Measurements from ENCODE around the gene OR5M3. TPM values are rescaled to one million over a fixed set of nuclear protein-coding genes. Genes with fewer than 3 reads are reported as not detected.

The OR5M3 gene
- total and polyA plus RNA-seq, 4 donors = not detected

DNA sequence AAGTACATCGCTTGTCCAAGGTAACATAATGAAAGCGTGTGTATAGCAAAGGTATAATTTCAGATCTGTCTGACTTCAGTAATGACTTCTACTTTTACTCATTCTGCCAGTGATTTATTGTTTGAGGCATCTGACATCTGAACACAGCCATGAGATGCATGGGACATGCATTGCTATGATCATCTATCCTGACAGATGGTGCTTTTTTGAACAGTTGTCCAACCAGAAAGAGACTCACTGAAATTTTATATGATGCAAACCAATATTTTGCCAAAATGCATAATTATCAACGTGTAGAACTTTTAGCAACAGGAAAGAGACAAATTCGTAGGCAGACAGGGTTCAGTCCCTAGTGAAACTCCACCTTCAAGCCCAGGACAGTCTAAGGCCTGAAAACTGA, 19.6 kb downstream of the OR5M3 start:
- no peaks in the 10 kb centered on the region for H3K36me3 ChIP-seq (ENCODE audit: control insufficient read depth in 4 of 4, insufficient read depth in 3 of 4, low read depth in 1 of 4, low read length in 3 of 4)
- no peak overlapping the region for H3K4me3 ChIP-seq (ENCODE audit: low read depth in 1 of 3, low read length in 3 of 3)
- H3K27ac ChIP-seq (ENCODE audit: low read depth in 1 of 2, low read length in 2 of 2) = no peak overlapping the region
- H3K9ac ChIP-seq (ENCODE audit: low read depth in 1 of 2, low read length in 2 of 2) = no peak overlapping the region
- no peaks in the 10 kb centered on the region for H3K9me3 ChIP-seq (ENCODE audit: control insufficient read depth in 4 of 4, low read length in 3 of 4)
- WGBS = 62% methylated on average over 4 of the region's 4 CpGs
- no peaks in the 10 kb centered on the region for H3K4me1 ChIP-seq (ENCODE audit: control insufficient read depth in 4 of 4, insufficient read depth in 4 of 4, low read length in 3 of 4)
- DNase-seq (ENCODE audit: low spot score) = no peak
- H3K27me3 ChIP-seq (ENCODE audit: control insufficient read depth in 4 of 4, insufficient read depth in 4 of 4, low read length in 3 of 4) = no peaks in the 10 kb centered on the region
- no peak for TF ChIP-seq YY1 (IDR thresholded peaks at IDR 0.05)
- TF ChIP-seq RXRA (IDR thresholded peaks at IDR 0.05) = no peak
- TF ChIP-seq, protein P1, sequence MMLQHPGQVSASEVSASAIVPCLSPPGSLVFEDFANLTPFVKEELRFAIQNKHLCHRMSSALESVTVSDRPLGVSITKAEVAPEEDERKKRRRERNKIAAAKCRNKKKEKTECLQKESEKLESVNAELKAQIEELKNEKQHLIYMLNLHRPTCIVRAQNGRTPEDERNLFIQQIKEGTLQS (IDR thresholded peaks at IDR 0.05) = no peak
- TF ChIP-seq CTCF (IDR thresholded peaks at IDR 0.05; ENCODE audit: low read depth, low read length, missing input control) = no peak
- TF ChIP-seq, protein P2, sequence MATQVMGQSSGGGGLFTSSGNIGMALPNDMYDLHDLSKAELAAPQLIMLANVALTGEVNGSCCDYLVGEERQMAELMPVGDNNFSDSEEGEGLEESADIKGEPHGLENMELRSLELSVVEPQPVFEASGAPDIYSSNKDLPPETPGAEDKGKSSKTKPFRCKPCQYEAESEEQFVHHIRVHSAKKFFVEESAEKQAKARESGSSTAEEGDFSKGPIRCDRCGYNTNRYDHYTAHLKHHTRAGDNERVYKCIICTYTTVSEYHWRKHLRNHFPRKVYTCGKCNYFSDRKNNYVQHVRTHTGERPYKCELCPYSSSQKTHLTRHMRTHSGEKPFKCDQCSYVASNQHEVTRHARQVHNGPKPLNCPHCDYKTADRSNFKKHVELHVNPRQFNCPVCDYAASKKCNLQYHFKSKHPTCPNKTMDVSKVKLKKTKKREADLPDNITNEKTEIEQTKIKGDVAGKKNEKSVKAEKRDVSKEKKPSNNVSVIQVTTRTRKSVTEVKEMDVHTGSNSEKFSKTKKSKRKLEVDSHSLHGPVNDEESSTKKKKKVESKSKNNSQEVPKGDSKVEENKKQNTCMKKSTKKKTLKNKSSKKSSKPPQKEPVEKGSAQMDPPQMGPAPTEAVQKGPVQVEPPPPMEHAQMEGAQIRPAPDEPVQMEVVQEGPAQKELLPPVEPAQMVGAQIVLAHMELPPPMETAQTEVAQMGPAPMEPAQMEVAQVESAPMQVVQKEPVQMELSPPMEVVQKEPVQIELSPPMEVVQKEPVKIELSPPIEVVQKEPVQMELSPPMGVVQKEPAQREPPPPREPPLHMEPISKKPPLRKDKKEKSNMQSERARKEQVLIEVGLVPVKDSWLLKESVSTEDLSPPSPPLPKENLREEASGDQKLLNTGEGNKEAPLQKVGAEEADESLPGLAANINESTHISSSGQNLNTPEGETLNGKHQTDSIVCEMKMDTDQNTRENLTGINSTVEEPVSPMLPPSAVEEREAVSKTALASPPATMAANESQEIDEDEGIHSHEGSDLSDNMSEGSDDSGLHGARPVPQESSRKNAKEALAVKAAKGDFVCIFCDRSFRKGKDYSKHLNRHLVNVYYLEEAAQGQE (IDR thresholded peaks at IDR 0.05) = no peak
- TF ChIP-seq GABPA (IDR thresholded peaks at IDR 0.05 in 1 of 2, conservative IDR thresholded peaks at IDR 0.05 in 1 of 2) = no peak
- TF ChIP-seq ZBTB33 (IDR thresholded peaks at IDR 0.05) = no peak
- no peak for TF ChIP-seq NR2F2 (IDR thresholded peaks at IDR 0.05)
- TF ChIP-seq HNF4G (IDR thresholded peaks at IDR 0.05) = no peak
- no peak for TF ChIP-seq MAX (IDR thresholded peaks at IDR 0.05)
- no peak for TF ChIP-seq TAF1 (conservative IDR thresholded peaks at IDR 0.05)
- TF ChIP-seq FOXA1 (IDR thresholded peaks at IDR 0.05) = no peak
- no peak for TF ChIP-seq RAD21 (IDR thresholded peaks at IDR 0.05)
- no peak for TF ChIP-seq HNF4A (conservative IDR thresholded peaks at IDR 0.05)
- TF ChIP-seq FOXA2 (IDR thresholded peaks at IDR 0.05) = no peak

Other genes with a start within 250 kb of the OR5M3 start
- gene OR5T2, start 239.1 kb downstream of the OR5M3 start, total RNA-seq = not detected
- not detected for gene OR5T2, start 239.1 kb downstream of the OR5M3 start, polyA plus RNA-seq
- not detected for gene OR5T3, start 221.1 kb downstream of the OR5M3 start, total RNA-seq
- gene OR5T3, start 221.1 kb downstream of the OR5M3 start, polyA plus RNA-seq = not detected
- not detected for gene OR5T1, start 199.2 kb downstream of the OR5M3 start, total RNA-seq
- not detected for gene OR5T1, start 199.2 kb downstream of the OR5M3 start, polyA plus RNA-seq
- gene OR8H1, start 181.1 kb downstream of the OR5M3 start, total RNA-seq = not detected
- not detected for gene OR8H1, start 181.1 kb downstream of the OR5M3 start, polyA plus RNA-seq
- gene OR8K3, start 158.2 kb downstream of the OR5M3 start, total RNA-seq = not detected
- gene OR8K3, start 158.2 kb downstream of the OR5M3 start, polyA plus RNA-seq = not detected
- not detected for gene OR8K1, start 127.3 kb downstream of the OR5M3 start, total RNA-seq
- gene OR8K1, start 127.3 kb downstream of the OR5M3 start, polyA plus RNA-seq = not detected
- not detected for gene OR8J1, start 119.1 kb downstream of the OR5M3 start, total RNA-seq
- not detected for gene OR8J1, start 119.1 kb downstream of the OR5M3 start, polyA plus RNA-seq
- not detected for gene OR8U1, start 97.7 kb downstream of the OR5M3 start, total RNA-seq
- not detected for gene OR8U1, start 97.7 kb downstream of the OR5M3 start, polyA plus RNA-seq
- gene OR5AL1, start 60.7 kb downstream of the OR5M3 start, total RNA-seq = not detected
- not detected for gene OR5AL1, start 60.7 kb downstream of the OR5M3 start, polyA plus RNA-seq
- gene OR5M8, start 18.0 kb upstream of the OR5M3 start, total RNA-seq = not detected
- gene OR5M8, start 18.0 kb upstream of the OR5M3 start, polyA plus RNA-seq = not detected
- gene OR5M11, start 69.9 kb upstream of the OR5M3 start, total RNA-seq = not detected
- not detected for gene OR5M11, start 69.9 kb upstream of the OR5M3 start, polyA plus RNA-seq
- gene OR5M10, start 104.4 kb upstream of the OR5M3 start, total RNA-seq = not detected
- gene OR5M10, start 104.4 kb upstream of the OR5M3 start, polyA plus RNA-seq = not detected
- not detected for gene OR5M1, start 141.5 kb upstream of the OR5M3 start, total RNA-seq
- gene OR5M1, start 141.5 kb upstream of the OR5M3 start, polyA plus RNA-seq = not detected
- not detected for gene OR5AP2, start 169.1 kb upstream of the OR5M3 start, total RNA-seq
- gene OR5AP2, start 169.1 kb upstream of the OR5M3 start, polyA plus RNA-seq = not detected
- not detected for gene OR5AR1, start 190.3 kb upstream of the OR5M3 start, total RNA-seq
- not detected for gene OR5AR1, start 190.3 kb upstream of the OR5M3 start, polyA plus RNA-seq
- not detected for gene OR9G1, start 225.7 kb upstream of the OR5M3 start, total RNA-seq
- gene OR9G1, start 225.7 kb upstream of the OR5M3 start, polyA plus RNA-seq = not detected